NCI-H526 (cell line): Measurements from ENCODE around the gene FCRL6.

Source experiments
- DNase-seq, 2 experiments: peaks; one replicate each; lab custom pipeline; 2025; lab: John Stamatoyannopoulos, UW

FCRL6 gene

DNA sequence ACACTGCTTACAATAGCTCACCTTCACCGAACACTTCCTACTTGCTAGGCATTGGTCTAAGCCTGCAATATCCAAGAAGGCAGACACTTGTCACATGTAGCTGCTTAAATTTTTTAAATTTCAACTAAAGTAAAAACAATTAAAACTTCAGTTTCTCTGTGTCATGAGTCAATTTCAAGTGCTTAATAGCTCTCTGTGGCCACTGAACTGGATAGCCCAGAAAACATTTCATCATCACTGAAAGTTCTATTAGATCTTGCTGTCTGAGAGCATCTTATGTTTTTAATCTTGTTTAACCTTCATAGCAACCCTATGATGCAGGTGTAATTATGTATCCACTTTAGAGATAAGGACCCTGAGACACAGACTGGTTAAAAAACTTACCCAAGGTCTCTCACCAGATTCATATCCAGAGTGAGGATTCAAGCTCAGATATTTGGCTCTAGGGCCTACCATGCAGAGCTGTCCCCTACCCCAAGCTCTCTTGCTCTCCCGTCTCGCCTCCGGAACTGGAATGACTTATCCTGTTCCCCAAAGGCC, 2.6 kb upstream of the FCRL6 start:
- DNase-seq: no peak

DNA sequence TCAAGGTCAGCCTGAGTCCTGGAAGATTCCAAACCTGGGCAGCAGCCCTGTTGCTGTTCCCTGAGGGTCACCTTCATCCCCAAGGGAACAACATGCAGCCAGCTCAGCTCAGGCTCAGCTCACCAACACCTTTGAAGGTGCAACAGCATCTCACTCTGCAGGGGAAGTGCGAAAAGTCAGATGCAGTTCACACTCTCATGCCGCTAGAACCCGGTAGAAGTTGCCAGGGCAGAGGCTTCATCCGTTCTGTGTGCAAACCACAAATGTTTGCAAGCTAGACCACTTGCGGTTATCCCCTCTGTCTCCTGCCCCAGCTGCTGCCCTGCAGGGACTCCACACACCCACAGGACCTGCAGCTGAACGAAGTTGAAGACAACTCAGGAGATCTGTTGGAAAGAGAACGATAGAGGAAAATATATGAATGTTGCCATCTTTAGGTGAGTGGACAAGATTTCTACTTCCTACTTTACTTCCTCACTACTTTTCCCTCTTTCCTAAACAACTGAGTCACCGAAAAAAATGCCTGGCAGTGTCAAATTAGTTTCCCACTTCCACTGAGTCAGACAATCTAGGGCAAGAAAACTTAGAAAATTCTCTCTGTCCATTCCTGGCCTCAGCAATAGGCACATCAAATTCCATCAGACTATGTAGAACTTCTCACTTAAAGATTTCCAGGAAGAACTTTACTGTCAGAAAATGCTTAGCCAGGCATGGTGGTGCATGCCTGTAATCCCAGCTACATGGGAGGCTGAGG, 1.8 kb upstream of the FCRL6 start:
- no peak for DNase-seq

- DNase-seq: no peak
Observed at GRCh38 chr1:159803956-159804689, 2.0 kb downstream of the FCRL6 start.

- no peak for DNase-seq
Observed at GRCh38 chr1:159804924-159805323, 2.8 kb downstream of the FCRL6 start.

DNA sequence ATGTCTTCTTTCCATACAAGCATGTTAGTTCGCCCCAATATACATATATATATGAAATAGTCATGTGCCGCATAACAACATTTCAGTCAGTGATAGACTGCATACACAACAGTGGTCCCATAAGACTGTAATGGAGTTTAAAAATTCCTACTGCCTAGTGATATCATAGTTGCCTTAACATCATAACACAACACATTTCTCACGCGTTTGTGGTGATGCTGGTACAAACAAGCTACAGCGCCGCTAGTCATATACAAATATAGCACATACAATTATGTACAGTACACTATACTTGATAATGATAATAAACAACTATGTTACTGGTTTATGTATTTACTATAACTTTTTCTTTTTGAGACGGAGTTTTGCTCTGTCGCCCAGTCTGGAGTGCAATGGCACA, 13.8 kb downstream of the FCRL6 start:
- no peak for DNase-seq

DNA sequence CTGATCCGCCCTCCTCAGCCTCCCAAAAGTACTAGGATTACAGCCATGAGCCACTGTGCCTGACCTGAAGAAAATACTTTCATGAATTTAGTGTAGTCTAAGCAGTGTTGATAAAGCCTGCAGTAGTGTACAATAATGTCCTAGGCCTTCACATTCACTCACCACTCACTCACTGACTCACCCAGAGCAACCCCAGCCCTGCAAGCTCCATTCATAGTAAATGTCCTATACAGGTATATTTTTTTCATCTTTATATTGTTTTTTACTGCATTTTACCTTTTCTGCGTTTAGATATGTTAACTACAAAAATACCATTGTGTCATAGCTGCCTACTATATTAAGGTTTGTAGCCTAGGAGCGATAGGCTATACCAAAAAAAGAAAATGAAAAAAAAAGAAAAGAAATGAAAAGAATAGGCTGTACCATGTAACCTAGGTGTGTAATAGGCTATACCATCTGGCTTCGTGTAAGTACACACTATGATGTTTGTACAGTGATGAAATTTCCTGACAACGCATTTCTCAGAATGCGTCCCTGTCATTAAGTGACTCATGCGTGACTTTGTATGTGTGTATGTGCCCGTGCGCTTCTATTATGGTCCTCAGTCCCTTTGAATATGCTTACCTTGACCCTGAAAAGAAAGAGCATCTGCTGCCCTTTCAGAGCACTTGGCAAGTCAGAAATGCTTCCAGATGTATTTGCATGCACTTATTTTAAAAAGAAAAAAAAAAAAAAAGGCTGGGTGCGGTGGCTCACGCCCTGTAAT, 15.3 kb downstream of the FCRL6 start:
- peak; percentile 73 to 74 for DNase-seq

DNA sequence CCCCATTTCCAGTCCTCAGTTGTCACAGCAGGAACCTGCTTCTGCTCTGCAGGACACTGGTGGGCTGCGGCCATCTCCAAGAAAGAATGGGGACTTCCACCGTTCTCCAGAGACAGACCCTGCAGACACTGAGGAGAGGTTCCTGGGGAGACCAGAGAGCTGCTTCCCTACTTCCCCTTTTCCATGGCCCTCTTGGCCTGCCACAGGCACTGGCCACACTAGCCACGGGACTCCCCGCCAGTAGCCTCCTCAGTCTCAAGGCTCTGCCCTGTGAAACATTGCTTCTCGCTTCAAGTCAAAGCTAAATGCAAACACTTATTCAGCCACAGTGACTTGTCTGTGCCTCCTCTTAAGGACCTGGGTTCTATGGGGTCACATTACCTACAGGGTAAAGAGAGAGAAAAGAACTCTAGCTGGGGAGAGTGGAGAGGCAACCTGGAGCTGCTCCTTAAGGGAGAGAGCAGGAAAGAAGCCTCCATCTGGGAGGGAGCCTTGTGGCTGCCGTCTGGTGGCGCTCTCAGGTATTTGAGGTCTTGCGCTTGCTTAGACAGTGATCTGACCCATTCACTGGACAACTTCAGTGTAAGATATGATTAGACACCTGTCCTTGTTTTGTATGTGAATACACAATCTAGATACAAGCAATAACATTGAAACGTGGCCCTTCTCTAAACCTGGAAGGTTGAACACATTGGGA, 19.2 kb downstream of the FCRL6 start:
- DNase-seq: no peak

DNA sequence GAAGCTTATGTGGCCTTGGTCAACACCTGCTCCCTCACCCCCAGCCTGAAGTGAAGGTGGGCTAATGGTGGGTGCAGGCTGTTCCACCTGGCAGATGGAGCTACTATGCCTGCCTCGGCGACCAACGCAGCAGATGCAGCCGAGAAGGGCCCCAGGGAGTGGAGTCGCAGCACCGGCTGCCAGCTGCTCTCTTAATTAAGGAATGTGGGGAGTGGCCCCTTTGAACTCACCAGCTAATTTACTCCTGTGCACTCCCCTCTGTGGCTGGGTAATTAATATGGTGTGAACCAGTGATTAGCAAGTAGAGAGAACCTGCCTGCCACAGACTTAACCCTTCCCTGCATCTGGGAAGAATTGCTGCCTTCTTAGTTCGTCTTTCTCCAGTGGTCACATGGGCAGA, 21.2 kb downstream of the FCRL6 start:
- peak in 1 of 2 experiments; percentile 42 for DNase-seq

- no peak for DNase-seq
Observed at GRCh38 chr1:159825564-159825963, 23.4 kb downstream of the FCRL6 start.

- DNase-seq: no peak
Observed at GRCh38 chr1:159826441-159827101, 24.4 kb downstream of the FCRL6 start, which contains the start of gene SLAMF8. Gene SLAMF8 (plus strand): TSS chr1:159826873. CDS start chr1:159826899, 26 bp downstream.

GRCh38 chr1:159827102-159827490, 24.9 kb downstream of the FCRL6 start:
- DNase-seq: no peak

DNA sequence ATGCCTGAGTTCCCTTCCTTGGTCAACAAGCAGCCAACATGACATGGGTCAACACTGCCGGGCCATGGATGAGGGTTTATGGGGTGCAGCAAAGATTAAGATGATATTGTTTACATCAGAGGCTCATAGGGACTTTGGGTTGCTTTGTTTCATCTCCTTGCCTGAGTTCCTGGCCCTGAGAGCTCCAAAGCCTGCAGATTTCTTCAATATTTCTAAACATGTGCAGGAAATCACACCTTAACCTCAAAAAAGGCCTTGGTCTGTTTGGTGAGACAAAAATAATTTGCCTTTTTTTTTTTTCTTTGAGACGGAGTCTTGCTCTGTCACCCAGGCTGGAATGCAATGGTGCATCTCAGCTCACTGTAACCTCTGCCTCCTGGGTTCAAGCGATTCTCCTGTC, 25.4 kb downstream of the FCRL6 start:
- DNase-seq: no peak

- no peak for DNase-seq
Observed at GRCh38 chr1:159828176-159828575, 26.0 kb downstream of the FCRL6 start.

- no peak for DNase-seq
Observed at GRCh38 chr1:159828581-159829272, 26.6 kb downstream of the FCRL6 start.

- DNase-seq: peak; percentile 42 to 76
Observed at GRCh38 chr1:159829273-159829634, 27.1 kb downstream of the FCRL6 start.

- DNase-seq: no peak
Observed at GRCh38 chr1:159829822-159830465, 27.8 kb downstream of the FCRL6 start.

DNA sequence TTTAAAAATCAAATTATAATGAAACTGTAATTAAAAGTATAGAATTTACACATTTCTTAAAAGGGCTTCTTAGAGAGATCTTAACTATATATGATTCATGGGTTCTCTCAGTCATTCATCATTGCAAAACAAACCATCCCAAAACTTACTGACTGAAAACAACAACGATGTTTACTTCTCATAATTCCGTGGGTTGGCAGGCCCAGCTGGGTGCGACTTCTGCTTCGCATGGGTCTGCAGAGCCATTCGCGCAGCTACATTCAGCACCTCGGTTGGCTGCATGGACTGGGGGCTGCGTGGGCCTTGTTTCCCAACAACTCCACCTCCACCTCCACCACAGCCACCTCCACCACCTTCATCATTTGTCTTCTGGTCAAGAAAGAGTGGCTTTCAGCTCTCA, 28.6 kb downstream of the FCRL6 start:
- no peak for DNase-seq

- no peak for DNase-seq
Observed at GRCh38 chr1:159831412-159832141, 29.4 kb downstream of the FCRL6 start.

DNA sequence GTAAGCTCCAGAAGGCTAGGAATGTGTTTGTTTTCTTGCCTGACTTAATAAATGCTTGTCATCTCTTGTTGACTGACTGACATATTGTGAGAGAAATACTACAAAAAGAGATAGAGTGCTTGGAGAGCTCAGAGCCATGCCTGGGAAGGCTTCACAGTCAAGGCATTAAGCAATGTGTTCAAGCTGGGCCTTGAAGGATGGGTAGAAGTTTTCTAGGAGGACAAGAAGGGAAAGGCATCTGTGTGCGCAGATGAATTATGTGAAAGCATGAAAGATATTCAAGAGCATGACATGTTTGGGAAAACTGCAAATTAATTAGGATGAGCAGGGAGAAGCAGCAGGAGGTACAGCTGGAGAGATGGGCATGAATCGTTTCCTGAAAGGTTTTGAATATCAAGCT, 30.1 kb downstream of the FCRL6 start:
- no peak for DNase-seq

GRCh38 chr1:159835356-159835755, 33.2 kb downstream of the FCRL6 start:
- no peak for DNase-seq
